GM11168 (cell line): ENCODE data around the gene KHK.

ENCODE experiments used
- in situ Hi-C: fragments of 300-500 bp; cut with MboI; formaldehyde crosslinking; loops from one replicate; pipeline ENCODE4 v1.12.0; 2022; ENCODE audit warnings: low sequenced_read_pairs; ENCODE audit not compliant: unreplicated experiment

KHK gene

DNA sequence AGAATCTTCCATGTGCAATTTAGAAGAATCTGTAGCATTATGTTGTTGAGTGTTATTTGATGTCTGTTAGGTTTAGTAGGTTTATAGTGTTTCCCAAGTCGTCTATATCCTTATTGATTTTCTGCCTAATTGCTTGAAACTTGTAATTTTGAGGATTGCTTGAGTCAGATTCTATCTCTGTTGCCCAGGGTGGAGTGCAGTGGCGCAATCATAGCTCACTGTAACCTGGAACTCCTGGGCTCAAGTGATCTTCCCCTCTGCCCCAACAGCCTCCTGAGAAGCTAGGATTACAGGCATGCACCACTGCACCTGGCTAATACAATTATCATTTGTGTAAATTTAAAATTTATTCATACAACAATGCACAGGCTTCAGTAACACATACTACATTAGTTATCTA, 59.1 kb downstream of the KHK start:
- in situ Hi-C loops, result no loop called here

GRCh38 chr2:27147935-27148334, 61.4 kb downstream of the KHK start:
- in situ Hi-C loops, result no loop called here

DNA sequence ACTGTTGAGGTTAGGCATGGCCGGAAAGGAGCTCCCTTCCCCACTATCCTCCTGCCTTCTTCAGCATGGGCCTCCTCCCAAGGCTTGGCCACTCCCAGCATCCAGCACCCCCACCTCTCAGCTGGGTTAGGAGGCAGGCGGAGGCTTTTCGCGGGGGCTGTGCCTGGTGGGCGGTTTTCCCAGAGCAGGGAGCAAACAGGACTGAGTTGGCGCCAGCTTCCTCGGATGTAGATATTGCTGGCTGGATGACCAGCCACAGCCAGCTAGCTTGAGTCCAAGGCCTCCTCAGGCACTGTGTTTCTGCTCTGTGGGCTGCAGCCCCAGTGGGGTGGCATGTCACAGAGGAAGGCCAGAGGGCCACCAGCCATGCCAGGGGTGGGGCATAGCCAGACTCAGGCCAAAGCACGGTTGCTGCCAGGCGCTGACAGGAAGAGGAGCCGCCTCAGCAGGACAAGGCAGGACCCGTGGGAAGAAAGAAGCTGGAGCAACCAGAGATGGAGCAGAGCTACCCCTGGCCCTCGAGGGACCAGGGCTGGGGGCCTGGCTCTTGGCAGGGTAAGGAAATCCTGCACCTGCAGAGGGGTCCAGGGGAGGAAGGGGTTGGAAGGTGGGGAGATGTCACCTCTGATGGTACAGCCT, 62.3 kb downstream of the KHK start, which contains the start of gene TCF23:
TSS of gene TCF23 (plus strand) at position 204 of the 639 bp plus-strand sequence. CDS start at position 334, 130 bp downstream.
- in situ Hi-C loops, result no loop called here

DNA sequence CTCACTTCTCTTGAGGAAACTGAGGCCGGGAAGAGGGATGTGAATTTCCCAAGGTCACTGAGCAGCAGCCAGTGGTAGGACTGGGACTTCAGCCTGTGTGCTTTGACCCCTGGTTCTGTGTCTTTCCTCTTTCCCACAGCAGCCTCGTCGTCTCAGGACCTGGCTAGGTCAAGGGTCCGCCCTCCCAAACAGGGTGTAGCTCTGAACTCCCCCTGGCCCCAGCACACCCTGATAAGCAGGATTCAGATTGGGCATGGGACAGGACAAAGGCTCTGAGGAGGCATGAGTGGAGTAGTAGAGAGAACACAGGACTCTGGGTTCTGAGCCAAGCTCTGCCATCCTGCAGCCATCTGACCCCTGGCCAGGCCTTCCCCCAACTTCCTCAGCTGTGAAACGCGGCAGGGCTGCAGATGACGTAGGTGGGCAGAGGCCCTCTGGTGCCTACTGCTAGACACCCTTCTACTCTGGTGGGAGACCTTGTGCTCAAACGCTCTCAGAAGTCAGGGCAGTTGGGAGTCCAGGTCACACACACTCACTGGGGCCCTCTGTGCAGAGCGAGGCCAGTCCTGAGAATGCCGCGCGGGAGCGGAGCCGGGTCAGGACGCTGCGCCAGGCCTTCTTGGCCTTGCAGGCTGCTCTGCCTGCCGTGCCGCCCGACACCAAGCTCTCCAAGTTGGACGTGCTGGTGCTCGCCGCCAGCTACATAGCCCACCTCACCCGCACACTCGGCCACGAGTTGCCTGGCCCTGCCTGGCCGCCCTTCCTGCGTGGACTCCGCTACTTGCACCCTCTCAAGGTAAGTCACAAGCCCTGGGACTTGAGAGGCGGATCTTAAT, 63.2 kb downstream of the KHK start:
- in situ Hi-C loops, result no loop called here
